GM12801 (cell line): ENCODE measurements around the gene SIDT1.

Experiments used
- CTCF ChIP-seq: IDR thresholded peaks from one replicate; pipeline ENCODE4 v1.5.1; 2011; ENCODE audit warnings: control low read depth; ENCODE audit not compliant: insufficient read length; ENCODE audit errors: extremely low read depth

Gene SIDT1

GRCh38 chr3:113594066-113594465 is 61.7 kb downstream of the SIDT1 start:
- no peak for TF ChIP-seq CTCF

- TF ChIP-seq CTCF: no peak
These were observed 65.4 kb downstream of the SIDT1 start for GRCh38 chr3:113597596-113598354.

- TF ChIP-seq CTCF: no peak
These were observed 68.2 kb downstream of the SIDT1 start for GRCh38 chr3:113600418-113601182.

GRCh38 chr3:113601240-113601639 is 68.9 kb downstream of the SIDT1 start:
- no peak for TF ChIP-seq CTCF

- TF ChIP-seq CTCF: no peak
These were observed 69.9 kb downstream of the SIDT1 start for GRCh38 chr3:113602256-113602655.

GRCh38 chr3:113602836-113603235 is 70.5 kb downstream of the SIDT1 start:
- no peak for TF ChIP-seq CTCF

- no peak for TF ChIP-seq CTCF
These were observed 74.3 kb downstream of the SIDT1 start for GRCh38 chr3:113606539-113607218.
